Activated T-cell treated with anti-CD3 and anti-CD28 coated beads for 1 hour (primary cell): Measurements from ENCODE around the gene CMBL.
"Not testable (repeated sequence)": the region's sequence is repeated elsewhere in the genome, so short reads cannot be mapped to it uniquely, and the experiment has no call there.

Experiments used
- DNase-seq: peaks from one replicate; pipeline ENCODE4 v3.0.0-alpha.2; 2020; ENCODE audit warnings: low read depth

The CMBL gene

DNA sequence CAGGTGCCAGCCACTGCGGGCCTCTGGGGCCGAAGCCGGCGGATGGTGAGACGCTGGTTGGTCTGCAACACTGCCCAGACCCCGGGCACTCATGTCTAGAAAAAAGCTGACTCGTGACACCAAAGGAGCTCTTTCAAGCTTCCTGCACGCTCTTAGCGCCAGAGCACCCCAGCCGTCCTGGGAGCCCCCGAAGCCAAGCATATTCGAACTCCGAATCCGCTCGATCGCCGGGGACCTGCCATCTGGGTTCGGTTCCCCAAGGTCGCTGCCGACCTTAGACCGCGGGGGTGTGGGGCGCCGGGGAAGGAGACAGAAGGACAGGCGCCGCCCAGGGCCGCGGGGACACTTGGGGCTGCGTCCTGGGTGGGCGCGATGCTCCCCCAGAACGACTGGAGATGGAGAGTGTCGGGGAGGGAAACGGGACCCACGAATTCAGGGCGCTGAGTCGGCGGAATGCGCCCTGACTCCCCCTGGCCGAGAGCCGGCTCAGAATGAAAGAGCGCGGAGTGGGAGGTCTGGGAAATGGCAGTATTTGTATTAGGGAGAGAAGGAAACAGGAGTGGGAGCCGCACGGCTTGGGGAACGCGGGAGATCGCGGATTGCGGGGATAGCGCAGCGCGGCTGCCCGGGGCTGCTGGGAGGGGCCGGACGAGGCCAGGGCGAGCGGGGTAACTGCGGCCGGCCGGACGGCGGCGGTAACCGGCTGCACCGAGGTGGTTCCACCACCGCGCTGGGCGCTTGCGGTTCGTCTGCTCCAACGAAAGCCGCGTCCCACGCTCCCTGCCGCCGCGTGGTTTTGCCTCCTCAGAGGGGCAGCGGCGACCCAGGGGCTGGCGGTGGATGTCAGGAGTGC lies 25.7 kb upstream of the CMBL start:
- DNase-seq, result no peak

DNA sequence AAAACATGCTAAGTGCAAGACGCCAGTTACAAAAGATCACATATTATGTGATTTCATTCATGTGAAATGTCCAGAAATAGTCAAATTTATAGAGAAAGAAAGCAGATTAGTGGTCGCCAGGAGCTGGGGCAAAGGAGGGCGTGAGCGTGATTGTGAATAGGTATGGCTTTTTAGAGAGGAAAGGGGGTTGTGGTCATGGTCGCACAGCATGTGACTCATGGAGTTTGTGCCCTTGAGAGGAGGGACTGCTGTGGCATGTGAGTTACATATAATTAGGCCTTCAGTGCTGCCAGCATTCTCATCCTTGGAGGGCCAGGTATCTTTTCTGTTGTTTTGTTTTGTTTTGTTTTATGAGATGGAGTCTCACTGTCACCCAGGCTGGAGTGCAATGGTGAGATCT lies 24.6 kb upstream of the CMBL start:
- DNase-seq, result no peak

GRCh38 chr5:10331341-10331796 lies 23.7 kb upstream of the CMBL start:
- DNase-seq, result no peak

- DNase-seq, result no peak
Observed at GRCh38 chr5:10330511-10331230, 23.0 kb upstream of the CMBL start.

DNA sequence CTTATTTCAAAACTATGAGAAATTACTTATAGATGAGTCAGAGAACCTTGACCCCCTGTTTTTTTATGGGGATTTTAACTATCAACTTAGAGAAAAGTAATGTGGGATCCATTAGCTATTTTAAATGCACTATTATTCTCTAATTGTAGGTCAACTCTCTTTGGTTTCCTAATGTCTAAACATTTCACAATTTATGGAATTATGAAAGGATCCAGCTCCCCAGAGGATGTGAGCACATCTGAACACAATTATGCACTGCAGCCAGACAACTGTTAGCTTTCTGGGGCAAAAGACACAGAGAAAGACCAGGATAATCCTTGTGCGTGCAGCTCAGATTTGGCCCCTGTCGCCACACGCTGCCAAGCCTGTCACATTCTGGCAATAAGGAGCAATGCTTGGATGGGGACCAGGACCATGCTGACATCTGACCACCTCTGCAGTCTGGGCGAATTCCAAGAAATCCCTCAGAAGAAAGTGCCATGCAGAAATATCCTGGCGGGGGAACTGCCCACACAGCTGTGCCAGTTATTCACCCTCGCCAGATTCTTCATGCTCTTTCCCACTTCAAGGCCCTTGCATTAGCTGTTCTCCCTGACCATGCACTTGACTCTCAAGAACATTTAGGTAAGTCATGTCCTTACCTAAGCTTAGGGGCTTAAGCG lies 22.2 kb upstream of the CMBL start:
- DNase-seq, result no peak

- DNase-seq, result no peak
Observed at GRCh38 chr5:10329446-10329819, 21.7 kb upstream of the CMBL start.

- DNase-seq, result no peak
Observed at GRCh38 chr5:10328323-10328722, 20.6 kb upstream of the CMBL start.

DNA sequence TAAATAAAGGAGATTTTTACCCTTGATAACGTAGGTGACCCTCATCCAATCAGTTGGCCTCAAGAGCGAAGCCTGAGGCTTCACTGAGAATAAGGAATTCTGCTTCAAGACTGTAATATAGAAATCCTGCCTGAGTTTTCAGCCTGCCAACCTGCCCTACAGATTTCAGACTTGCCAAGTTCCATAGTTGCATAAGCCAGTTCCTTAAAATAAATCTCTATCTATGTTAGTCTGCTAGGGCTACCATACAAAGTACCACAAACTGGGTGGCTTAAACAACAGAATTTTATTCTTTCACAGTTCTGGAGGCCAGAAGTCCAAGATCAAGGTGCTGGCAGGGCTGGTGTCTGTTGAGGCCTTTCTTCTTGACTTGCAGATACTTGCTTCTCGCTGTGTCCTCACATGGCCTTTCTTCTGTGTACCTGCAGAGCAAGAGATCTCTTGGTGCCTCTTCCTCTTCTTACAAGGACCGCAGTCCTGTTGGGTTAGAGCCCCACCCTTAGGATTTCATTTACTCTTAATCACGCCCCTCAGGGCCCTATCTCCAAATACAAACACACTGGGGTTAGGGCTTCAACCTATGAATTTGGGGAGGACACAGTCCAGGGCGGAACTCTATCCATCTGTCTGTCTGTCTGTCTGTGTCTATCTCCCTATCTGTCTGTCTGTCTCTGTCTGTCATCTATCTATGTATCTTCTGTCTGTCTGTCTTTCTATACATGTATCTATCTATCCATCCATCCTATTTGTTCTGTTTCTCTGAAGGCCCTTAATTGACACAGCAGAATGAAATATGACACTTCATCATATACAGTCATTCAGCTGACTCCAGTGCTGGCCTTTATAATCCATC lies 17.0 kb upstream of the CMBL start:
- DNase-seq, result no peak

DNA sequence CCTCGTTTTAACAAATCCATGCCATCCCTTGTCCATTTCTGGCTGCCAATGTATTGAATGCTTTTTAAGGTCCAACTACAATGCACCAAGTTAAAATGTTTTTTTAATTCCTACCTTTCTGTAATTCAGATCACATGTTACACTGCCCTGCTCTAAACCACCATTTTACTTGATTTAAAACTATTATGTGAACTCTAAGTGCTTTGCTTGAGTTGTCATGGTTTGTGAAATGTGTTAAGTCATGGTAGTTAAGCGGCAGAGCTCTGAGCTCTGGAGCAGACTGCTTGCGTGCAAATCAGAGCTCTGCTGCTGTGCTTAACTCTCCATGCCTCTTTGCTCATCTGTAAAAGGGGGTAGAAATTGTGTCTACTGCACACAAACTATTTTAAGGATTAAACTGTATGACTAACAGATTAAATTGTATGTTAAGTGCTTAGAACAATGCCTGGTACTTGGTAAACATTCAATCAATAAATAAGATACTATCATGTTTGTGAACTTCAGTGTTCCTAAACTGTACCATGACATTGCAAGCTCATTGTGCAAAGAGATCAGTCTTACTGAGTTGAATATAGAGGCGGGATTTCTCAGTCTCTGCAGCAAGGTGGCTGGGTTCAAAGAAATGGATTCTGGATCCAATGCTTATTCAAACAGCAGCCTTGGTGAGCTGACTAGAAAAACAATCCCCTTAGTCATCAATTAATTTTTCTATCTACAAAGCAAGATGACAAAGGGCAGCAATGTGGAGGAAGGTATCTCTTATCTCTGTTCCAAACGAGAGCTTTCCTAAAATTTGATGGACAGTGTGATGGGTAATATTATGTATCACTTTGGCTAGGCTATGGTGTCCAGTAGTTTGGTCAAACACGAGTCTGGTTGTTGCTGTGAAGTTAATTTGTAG lies 16.1 kb upstream of the CMBL start:
- no peak for DNase-seq

- no peak for DNase-seq
Observed at GRCh38 chr5:10321882-10322281, 14.2 kb upstream of the CMBL start.

GRCh38 chr5:10320793-10321192 lies 13.1 kb upstream of the CMBL start:
- no peak for DNase-seq

GRCh38 chr5:10319202-10319851 lies 11.6 kb upstream of the CMBL start:
- no peak for DNase-seq

GRCh38 chr5:10317825-10318682 lies 10.4 kb upstream of the CMBL start:
- no peak for DNase-seq

GRCh38 chr5:10315824-10316509 lies 8.3 kb upstream of the CMBL start:
- DNase-seq, result no peak

DNA sequence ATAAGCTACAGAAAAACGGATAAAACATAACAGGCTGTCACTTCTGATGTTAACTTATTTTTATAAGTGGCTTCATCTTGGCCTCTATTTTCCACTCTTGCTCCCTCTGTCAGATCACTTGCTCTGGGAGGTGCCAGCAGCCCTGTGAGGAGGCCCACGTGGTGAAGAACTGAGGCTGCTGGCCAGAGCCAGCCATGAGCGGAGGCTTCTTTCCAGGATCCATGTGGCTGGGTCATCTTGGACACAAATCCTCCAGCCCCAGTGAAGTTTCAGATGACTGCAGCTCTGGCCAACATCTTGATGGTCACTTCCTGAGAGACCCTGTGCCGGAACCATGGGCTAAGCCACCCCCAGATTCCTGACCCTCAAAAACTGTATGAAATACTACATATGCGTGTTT lies 7.5 kb upstream of the CMBL start:
- no peak for DNase-seq

GRCh38 chr5:10311595-10312425 lies 4.1 kb upstream of the CMBL start:
- no peak for DNase-seq

- not testable (repeated sequence) for DNase-seq
Observed at GRCh38 chr5:10310835-10311570, 3.3 kb upstream of the CMBL start.
